Measurements from ENCODE around the gene TLL2. TPM values are rescaled to one million over a fixed set of nuclear protein-coding genes. Genes with fewer than 3 reads are reported as not detected.

Gene TLL2
- total RNA-seq, 1 donor from 2014 or later, result 10.8 TPM

- ATAC-seq, result no peak
- intact Hi-C loops (cut with DNase I), result loop anchor here (5.0 to 10.0 kb wide), 3 partner anchors 179 to 646 kb away; no protein-coding TSS in a partner anchor
- no peak for DNase-seq (ENCODE audit: missing footprints)
Observed at GRCh38 chr10:96378741-96379140, 135.0 kb downstream of the TLL2 start.

GRCh38 chr10:96377816-96378294 lies 135.9 kb downstream of the TLL2 start:
- intact Hi-C loops (cut with DNase I), result loop anchor here (5.0 to 10.0 kb wide), 3 partner anchors 179 to 647 kb away; no protein-coding TSS in a partner anchor
- DNase-seq (ENCODE audit: missing footprints), result peak; percentile 73
- ATAC-seq, result peak; percentile 63

DNA sequence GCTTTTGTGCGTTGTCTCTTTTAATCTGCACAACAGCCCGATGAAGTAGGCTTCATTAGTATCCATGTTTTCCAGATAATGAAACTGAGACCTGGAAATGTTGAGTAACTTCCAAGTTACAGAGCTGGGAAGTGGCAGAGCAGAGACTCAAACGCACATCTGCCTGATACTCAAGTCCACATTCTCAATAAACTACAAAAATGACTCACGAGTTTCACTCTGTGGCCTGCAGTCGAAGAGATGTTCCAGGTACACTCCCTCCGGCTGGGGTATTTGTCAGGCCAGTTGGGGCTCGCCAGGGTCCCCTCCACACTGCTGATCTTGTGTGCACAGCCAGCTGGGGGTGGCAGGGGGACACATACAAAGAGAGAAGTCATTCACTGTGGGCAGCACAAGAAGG lies 137.2 kb downstream of the TLL2 start:
- ATAC-seq, result no peak
- no peak for DNase-seq (ENCODE audit: missing footprints)

DNA sequence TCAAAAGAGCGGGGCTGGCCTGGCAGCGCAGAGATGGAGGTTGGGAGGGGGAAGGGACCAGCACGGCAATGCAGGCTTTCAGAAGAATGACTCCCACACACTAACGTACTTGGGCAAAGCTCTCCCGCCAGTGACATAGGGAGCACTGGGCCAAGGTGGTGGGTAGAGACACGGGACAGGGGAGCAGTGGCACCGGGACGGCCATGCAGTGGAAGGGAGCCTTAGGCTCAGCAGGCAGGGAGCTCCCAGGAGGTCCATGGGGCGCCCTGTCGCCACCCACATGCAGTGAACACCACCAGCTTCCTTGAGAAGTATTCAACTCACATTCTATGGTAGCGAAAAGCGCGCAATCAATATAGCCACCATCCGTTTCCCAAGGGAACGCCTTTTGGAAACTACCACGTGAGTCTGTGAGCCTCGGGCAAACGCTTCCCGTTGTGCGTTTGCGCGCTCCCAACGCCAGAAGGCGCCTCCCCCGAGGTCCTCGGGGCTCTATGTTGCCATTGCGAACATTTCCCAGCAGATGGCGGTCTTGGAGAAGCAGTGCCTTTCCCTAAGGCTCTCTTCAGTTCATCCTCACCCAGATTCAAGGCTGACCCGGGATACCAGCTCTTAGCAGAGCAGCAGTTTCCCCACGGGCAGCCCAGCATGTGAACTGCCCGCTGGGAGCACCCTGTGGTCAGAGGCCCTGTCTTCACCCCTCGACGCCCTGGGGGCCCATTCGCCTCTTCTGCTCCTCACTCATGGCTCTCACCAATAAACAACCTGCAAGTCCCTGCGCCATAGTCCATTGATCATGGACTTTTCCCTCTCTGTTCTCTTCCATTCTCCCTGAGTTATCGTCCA lies 138.5 kb downstream of the TLL2 start:
- intact Hi-C loops (cut with DNase I), result loop anchor here (1.0 to 10.0 kb wide), 5 partner anchors 138 to 650 kb away; partner anchors contain the start of genes LCOR and TLL2
- DNase-seq (ENCODE audit: missing footprints), result peak; percentile 85
- ATAC-seq, result peak; percentile 85

More for the DNA sequence above, 137.2 kb downstream of the TLL2 start:
- intact Hi-C loops (cut with DNase I), result loop anchor here (5.0 to 10.0 kb wide), 3 partner anchors 181 to 648 kb away; no protein-coding TSS in a partner anchor

- intact Hi-C loops (cut with DNase I), result loop anchor here (5.0 to 10.0 kb wide), 2 partner anchors 458 to 650 kb away; partner anchors contain the start of gene LCOR
- no peak for DNase-seq (ENCODE audit: missing footprints)
- ATAC-seq, result no peak
Observed at GRCh38 chr10:96374639-96374984, 139.1 kb downstream of the TLL2 start.

- DNase-seq (ENCODE audit: missing footprints), result no peak
- intact Hi-C loops (cut with DNase I), result loop anchor here (5.0 to 10.0 kb wide), 2 partner anchors 458 to 651 kb away; partner anchors contain the start of gene LCOR
- ATAC-seq, result no peak
Observed at GRCh38 chr10:96374004-96374403, 139.7 kb downstream of the TLL2 start.

DNA sequence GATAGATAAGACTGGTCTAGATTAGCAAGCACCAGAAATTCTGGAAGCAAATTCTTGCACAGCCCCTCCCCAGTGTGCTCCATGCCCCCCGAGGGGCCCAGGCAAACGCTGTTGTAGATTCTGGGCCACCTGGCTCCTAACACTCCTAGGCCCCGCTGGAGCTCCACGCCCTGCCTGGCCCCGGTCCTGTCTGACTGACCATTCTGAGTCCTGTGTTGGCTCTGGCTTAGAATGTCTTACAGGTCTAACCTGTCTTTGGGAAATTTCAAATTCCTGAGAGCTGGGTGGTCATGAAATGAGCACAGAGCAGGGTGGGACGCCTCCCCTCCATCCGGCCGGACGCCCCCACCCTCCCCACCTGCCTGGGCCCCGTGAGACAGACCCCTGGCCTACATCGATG lies 142.4 kb downstream of the TLL2 start:
- DNase-seq (ENCODE audit: missing footprints) (no peak), ATAC-seq (no peak)
- intact Hi-C loops (cut with DNase I), result loop anchor here (5.0 to 10.0 kb wide), 2 partner anchors 461 to 653 kb away; partner anchors contain the start of gene LCOR

- intact Hi-C loops (cut with DNase I), result loop anchor here (5.0 to 10.0 kb wide), 2 partner anchors 462 to 654 kb away; partner anchors contain the start of gene LCOR
- ATAC-seq, result no peak
- DNase-seq (ENCODE audit: missing footprints), result no peak
Observed at GRCh38 chr10:96370584-96371157, 143.1 kb downstream of the TLL2 start.

- DNase-seq (ENCODE audit: missing footprints), result no peak
- ATAC-seq, result no peak
- intact Hi-C loops (cut with DNase I), result loop anchor here (5.0 to 10.0 kb wide), 2 partner anchors 462 to 655 kb away; partner anchors contain the start of gene LCOR
Observed at GRCh38 chr10:96369890-96370583, 143.7 kb downstream of the TLL2 start.

DNA sequence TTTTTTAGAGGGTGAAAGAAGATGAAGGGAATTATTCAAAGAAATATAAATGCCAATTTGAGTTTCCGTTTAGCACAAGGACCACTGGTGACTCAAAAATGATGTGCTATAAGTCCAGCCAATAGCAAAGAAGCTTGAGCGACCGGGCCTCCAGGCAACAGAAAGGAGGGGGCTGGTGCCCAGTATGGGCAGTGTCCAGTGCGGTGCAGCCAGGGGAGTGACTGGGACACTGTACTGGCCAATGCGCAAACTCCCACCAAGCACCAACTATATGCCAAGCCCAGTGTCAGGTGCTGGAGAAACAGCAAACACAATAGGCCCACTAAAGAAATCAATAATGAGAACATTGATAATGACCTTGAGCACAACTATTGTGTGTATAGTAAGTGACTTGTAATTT lies 144.8 kb downstream of the TLL2 start:
- ATAC-seq (no peak), DNase-seq (ENCODE audit: missing footprints) (no peak)
- intact Hi-C loops (cut with DNase I), result no loop called here

GRCh38 chr10:96367470-96367869 lies 146.3 kb downstream of the TLL2 start:
- intact Hi-C loops (cut with DNase I), result no loop called here
- no peak for DNase-seq (ENCODE audit: missing footprints)
- peak; percentile 77 for ATAC-seq

DNA sequence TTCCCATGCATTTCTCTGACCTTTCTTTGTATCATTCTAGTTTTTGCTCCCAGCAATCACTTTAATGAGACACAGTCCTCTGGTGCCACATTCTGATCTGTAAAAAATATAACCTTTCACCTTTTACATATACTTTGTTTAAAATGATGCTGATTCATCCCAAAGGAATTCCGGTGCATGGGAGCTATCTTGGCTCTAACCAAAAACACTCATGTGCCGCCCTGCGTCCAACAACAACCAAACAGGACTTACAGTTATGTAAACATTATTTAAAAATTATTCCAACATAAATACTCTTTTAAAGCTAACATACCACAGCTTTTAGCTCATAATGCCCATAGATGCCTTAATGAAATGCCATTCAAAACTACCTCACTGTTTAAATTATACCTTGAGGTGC lies 147.2 kb downstream of the TLL2 start:
- DNase-seq (ENCODE audit: missing footprints), result no peak
- intact Hi-C loops (cut with DNase I), result no loop called here
- ATAC-seq, result no peak

DNA sequence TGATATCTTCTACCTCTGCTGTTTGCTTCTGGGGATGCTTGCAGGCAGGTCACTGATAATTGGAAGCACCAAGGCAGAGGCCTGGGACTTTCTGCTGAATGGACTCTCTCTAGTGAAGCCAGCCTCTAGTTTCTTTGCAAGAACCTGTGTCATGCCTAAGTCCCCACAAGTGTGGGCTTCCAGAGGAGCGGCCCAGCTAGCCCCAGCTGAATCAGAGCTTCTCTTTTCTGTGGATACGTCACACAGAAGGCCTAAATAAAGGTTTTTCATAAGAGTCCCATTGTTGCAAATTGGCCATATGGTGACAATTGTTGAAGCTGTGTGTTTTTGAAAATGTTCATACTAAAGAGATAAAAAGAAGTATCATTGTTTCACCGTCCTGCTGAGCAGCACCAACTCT lies 148.2 kb downstream of the TLL2 start:
- intact Hi-C loops (cut with DNase I), result no loop called here
- DNase-seq (ENCODE audit: missing footprints) (no peak), ATAC-seq (no peak)

GRCh38 chr10:96360766-96361165 lies 153.0 kb downstream of the TLL2 start:
- DNase-seq (ENCODE audit: missing footprints), result no peak
- no peak for ATAC-seq
- intact Hi-C loops (cut with DNase I), result no loop called here

DNA sequence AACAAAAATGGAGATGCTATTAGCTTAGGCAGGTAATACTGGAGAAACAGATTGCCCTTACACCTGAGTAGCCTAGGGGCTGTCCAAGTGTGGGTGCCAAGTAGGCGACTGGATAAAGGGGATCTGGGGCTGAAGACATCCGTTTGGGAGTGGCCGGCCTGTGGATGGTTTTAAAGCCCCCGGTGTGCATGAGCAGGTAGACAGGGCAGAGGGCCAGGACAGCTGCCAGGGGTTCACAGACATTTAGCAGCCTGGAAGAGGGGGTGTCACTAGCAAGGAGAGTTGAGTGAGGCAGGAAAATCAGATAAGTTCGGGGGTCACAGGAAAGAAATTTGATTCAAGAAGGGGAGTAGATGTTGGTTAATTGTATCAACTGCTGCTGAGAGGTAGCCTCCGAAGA lies 153.4 kb downstream of the TLL2 start:
- no peak for ATAC-seq
- intact Hi-C loops (cut with DNase I), result no loop called here
- no peak for DNase-seq (ENCODE audit: missing footprints)

DNA sequence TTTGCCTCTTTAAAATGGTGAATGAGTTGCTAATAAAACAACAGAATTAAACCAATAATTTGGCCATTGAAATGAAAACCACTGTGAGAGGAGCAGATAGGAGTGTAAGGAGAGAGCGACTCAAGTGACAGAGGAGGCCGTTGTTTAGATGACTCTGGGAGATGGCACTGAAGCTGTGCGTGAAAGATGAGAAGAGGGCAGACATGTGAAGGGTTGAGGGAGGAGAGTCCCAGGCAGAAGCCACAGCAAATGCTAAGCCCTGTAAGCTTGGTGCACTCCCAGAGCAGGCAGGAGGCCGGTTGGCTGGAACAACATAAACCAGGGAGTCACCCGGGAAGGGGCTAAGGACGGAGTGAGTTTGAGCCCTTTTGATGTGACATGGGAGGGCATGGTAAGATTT lies 154.1 kb downstream of the TLL2 start:
- ATAC-seq (no peak), DNase-seq (ENCODE audit: missing footprints) (no peak)
- intact Hi-C loops (cut with DNase I), result no loop called here

- DNase-seq (ENCODE audit: missing footprints) (no peak), ATAC-seq (no peak)
- intact Hi-C loops (cut with DNase I), result no loop called here
Observed at GRCh38 chr10:96358851-96359540, 154.7 kb downstream of the TLL2 start, which contains the start of gene OPALIN. OPALIN (minus strand) TSS chr10:96359002; CDS start chr10:96358896, 106 bp downstream.

GRCh38 chr10:96357038-96357620 lies 156.6 kb downstream of the TLL2 start:
- intact Hi-C loops (cut with DNase I), result no loop called here
- DNase-seq (ENCODE audit: missing footprints), result no peak
- no peak for ATAC-seq
